ENCODE measurements around the gene SP9. TPM values are rescaled to one million over a fixed set of nuclear protein-coding genes. Genes with fewer than 3 reads are reported as not detected.

SP9 gene
- total RNA-seq, 1 experiment from 2014 or later = not detected

DNA sequence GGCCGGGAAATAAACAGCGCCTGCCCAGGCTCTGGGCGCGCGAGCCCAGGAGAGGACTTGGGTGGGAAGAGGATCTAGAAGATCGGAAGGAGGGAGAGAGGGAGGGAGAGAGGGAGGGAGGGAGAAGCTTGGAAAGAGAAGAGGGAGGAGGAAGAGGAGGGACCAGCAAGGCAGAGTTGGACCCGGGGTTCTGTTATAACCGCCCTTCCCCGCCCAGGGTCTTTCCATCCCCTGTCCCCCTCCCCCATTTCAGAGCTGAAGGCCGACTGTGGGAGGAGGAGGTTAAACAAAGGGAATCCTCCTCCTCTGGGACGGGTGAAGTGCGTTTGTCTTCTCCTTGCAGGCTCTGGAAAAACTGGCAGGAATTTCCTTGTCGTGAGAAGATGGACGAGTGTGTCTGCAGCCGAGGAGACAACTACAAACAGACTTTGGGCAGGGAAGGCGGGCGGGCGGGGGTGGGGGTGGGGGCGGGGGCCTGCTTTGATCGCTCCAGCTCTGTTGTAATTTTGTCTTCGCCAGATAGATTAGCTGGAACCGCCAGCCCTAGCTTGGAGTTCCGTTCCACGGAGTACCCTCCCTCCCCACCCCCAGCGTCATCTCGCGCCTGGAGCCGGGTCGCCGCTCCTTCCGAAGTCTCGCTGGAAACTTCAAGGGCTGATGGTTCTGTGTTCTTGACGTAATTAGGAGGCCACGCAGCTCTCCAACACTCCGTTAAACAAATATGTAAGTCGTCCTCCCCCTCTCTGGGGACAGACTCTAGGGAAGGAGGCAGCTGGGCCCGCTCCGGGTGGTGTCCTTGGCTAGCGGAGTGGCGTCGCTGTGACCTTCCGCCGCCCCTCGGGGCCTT lies 6.4 kb upstream of the SP9 start:
- no peak for DNase-seq
- no peaks in the 10 kb centered on the region; the same call in 1 of the 2 replicates for H3F3A ChIP-seq (ENCODE audit: insufficient read depth, low read depth)
- POLR2A ChIA-PET (ENCODE audit: unreplicated experiment) = no interaction called here
- no peaks in the 10 kb centered on the region for H3K9me2 ChIP-seq (ENCODE audit: insufficient read depth)
- TF ChIP-seq, protein P1, sequence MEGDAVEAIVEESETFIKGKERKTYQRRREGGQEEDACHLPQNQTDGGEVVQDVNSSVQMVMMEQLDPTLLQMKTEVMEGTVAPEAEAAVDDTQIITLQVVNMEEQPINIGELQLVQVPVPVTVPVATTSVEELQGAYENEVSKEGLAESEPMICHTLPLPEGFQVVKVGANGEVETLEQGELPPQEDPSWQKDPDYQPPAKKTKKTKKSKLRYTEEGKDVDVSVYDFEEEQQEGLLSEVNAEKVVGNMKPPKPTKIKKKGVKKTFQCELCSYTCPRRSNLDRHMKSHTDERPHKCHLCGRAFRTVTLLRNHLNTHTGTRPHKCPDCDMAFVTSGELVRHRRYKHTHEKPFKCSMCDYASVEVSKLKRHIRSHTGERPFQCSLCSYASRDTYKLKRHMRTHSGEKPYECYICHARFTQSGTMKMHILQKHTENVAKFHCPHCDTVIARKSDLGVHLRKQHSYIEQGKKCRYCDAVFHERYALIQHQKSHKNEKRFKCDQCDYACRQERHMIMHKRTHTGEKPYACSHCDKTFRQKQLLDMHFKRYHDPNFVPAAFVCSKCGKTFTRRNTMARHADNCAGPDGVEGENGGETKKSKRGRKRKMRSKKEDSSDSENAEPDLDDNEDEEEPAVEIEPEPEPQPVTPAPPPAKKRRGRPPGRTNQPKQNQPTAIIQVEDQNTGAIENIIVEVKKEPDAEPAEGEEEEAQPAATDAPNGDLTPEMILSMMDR (conservative IDR thresholded peaks at IDR 0.05) = no peak
- no peak for TF ChIP-seq EZH2 (IDR thresholded peaks at IDR 0.05; ENCODE audit: low read depth)
- H3K27me3 ChIP-seq (ENCODE audit: insufficient read depth, low read depth) = peaks cover 38% of the 10 kb centered on the region
- no peaks in the 10 kb centered on the region for H3K4me1 ChIP-seq (replicated peaks; ENCODE audit: insufficient read depth)
- CTCF ChIA-PET = interaction anchor here (0.9 kb wide), 1 partner anchor 13 kb away, joined by 4 read pairs; no protein-coding TSS in a partner anchor
- H4K20me1 ChIP-seq (ENCODE audit: insufficient read depth) = no peaks in the 10 kb centered on the region
- no TSS peak for BruUV-seq (replicated peaks)
- H3K4me3 ChIP-seq = no peak overlapping the region
- no peak overlapping the region for H3K4me2 ChIP-seq
- H3K79me2 ChIP-seq (ENCODE audit: low read depth) = no peaks in the 10 kb centered on the region
- no peaks in the 10 kb centered on the region for H3K36me3 ChIP-seq (ENCODE audit: low read depth)
- intact Hi-C loops (cut with micrococcal nuclease; ENCODE audit: unreplicated experiment) = no loop called here
- no peak overlapping the region for H2AFZ ChIP-seq
- H3K27ac ChIP-seq = no peak overlapping the region
- no peaks in the 10 kb centered on the region for H3K9me3 ChIP-seq (ENCODE audit: insufficient read depth, low read depth)

DNA sequence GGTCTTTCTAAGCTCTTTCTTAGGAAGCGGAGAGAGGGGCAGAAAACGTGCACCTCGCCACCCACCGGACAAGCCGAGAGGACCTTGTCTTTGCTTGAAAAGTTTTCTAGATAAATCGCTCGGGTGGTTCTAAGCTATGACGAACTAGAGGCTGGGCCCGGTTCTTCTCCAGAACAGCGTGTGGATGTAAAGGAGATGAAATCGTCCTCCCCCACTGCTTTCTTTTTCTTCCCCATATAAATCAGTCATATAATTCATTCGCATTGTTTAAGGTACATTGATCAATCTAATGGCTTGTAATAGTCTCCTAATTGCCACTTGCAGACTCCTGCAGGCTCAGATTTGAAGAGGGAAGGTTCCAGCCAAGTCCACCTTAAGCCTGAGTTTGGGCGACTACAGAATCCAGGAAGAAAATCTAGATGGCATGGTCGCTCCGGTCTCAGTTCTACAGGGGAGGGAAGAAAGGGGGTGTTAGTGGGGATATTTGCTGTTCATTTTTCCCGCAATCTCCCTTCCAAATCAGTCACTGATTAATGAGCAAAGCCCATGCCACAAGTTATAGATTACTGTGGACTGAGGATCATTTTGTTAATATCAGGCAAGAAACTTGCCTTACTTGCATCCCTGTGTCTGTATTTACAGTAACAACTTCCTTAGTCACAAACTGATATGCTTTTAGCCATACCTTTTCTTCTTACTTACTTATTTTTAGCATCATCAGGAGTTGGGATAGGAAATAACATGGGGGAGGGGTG lies 5.6 kb upstream of the SP9 start:
- no peak for DNase-seq
- H3K27ac ChIP-seq = no peak overlapping the region
- no peaks in the 10 kb centered on the region for H3K9me3 ChIP-seq (ENCODE audit: insufficient read depth, low read depth)
- no peaks in the 10 kb centered on the region; the same call in 1 of the 2 replicates for H3F3A ChIP-seq (ENCODE audit: insufficient read depth, low read depth)
- H3K9me2 ChIP-seq (ENCODE audit: insufficient read depth) = no peaks in the 10 kb centered on the region
- H3K36me3 ChIP-seq (ENCODE audit: low read depth) = no peaks in the 10 kb centered on the region
- H3K4me1 ChIP-seq (replicated peaks; ENCODE audit: insufficient read depth) = no peaks in the 10 kb centered on the region
- H4K20me1 ChIP-seq (ENCODE audit: insufficient read depth) = no peaks in the 10 kb centered on the region
- no peaks in the 10 kb centered on the region for H3K79me2 ChIP-seq (ENCODE audit: low read depth)
- no peak for TF ChIP-seq EZH2 (IDR thresholded peaks at IDR 0.05; ENCODE audit: low read depth)
- TF ChIP-seq, protein P1 (conservative IDR thresholded peaks at IDR 0.05) = no peak
- ChIA-PET POLR2A (ENCODE audit: unreplicated experiment) (no interaction called here), CTCF (interaction anchor here (0.9 kb wide), 1 partner anchor 12 kb away, joined by 4 read pairs; no protein-coding TSS in a partner anchor)
- H3K27me3 ChIP-seq (ENCODE audit: insufficient read depth, low read depth) = peaks cover 38% of the 10 kb centered on the region
- no peak overlapping the region for H3K4me3 ChIP-seq
- no TSS peak for BruUV-seq (replicated peaks)
- H3K4me2 ChIP-seq = no peak overlapping the region
- intact Hi-C loops (cut with micrococcal nuclease; ENCODE audit: unreplicated experiment) = no loop called here
- H2AFZ ChIP-seq = no peak overlapping the region

DNA sequence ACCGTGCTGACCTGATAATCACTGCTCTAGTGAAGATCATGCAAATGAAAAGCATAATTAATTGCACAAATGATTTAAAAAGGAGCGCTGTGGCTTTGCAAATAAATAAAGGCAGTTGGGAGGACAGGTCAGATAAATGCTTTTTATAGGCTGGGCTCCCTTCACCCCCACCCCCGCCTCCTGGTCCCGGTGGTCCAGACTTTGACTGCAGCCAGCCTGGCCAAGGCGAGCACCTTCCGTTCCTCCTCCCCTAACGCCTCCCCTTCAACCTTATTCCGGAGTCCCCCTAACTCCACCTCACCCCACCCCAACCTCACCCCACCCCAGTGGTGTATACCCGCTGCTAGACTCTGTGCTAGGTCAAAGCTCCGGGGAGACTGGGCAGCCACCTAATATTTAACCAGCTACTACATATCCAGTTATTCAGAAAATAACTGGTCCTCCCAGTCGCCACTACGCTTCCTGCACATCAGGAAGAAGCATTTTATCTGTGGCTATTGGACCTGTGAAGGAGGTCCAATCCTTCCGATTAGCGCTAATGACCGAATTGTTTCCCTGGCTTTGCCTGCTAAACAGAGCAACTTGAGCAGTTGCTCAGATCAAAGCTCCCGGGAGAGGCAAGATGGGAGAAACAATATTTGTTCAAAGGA lies 3.7 kb upstream of the SP9 start:
- Histone ChIP-seq H3K36me3 (ENCODE audit: low read depth) (no peaks in the 10 kb centered on the region), H3K4me3 (no peak overlapping the region), H3F3A (ENCODE audit: insufficient read depth, low read depth) (no peaks in the 10 kb centered on the region; the same call in 1 of the 2 replicates), H3K9me2 (ENCODE audit: insufficient read depth) (no peaks in the 10 kb centered on the region), H3K4me2 (no peak overlapping the region), H3K27me3 (ENCODE audit: insufficient read depth, low read depth) (peaks cover 38% of the 10 kb centered on the region), H3K27ac (no peak overlapping the region), H3K79me2 (ENCODE audit: low read depth) (no peaks in the 10 kb centered on the region), H3K9me3 (ENCODE audit: insufficient read depth, low read depth) (no peaks in the 10 kb centered on the region), H4K20me1 (ENCODE audit: insufficient read depth) (no peaks in the 10 kb centered on the region), H2AFZ (no peak overlapping the region), H3K4me1 (replicated peaks; ENCODE audit: insufficient read depth) (no peaks in the 10 kb centered on the region)
- TF ChIP-seq EZH2 (IDR thresholded peaks at IDR 0.05; ENCODE audit: low read depth) = no peak
- TF ChIP-seq, protein P1 (conservative IDR thresholded peaks at IDR 0.05) = no peak
- DNase-seq = no peak
- no TSS peak for BruUV-seq (replicated peaks)
- ChIA-PET POLR2A (ENCODE audit: unreplicated experiment) (interaction anchor here (0.7 kb wide), 1 partner anchor 26 kb away, joined by 3 read pairs; no protein-coding TSS in a partner anchor), CTCF (no interaction called here)
- intact Hi-C loops (cut with micrococcal nuclease; ENCODE audit: unreplicated experiment) = no loop called here

Data from PC-9 (cell line).